OCI-LY1 (cell line): ENCODE data around the gene WBP2.

ENCODE experiments used
- CTCF ChIP-seq: fragments of 200-600 bp; sonication (generic), shearing (Covaris generic); IDR thresholded peaks from 2 replicates; pipeline ENCODE4 v1.5.1; 2017; ENCODE audit warnings: mild to moderate bottlenecking, antibody characterized with exemption, low read length, moderate library complexity, mixed read lengths
- EZH2 ChIP-seq: fragments of 200-600 bp; sonication (generic), shearing (Covaris generic); IDR thresholded peaks from 2 replicates; pipeline ENCODE4 v1.8.0; 2017; ENCODE audit warnings: borderline replicate concordance, mixed run types, mild to moderate bottlenecking, antibody characterized with exemption, low read length, moderate library complexity, mixed read lengths

GRCh38 chr17:75819678-75820077, 35.5 kb downstream of the WBP2 start:
- no peak for TF ChIP-seq CTCF
- TF ChIP-seq EZH2: no peak
